Measurements from ENCODE around the gene SESTD1.

DNA sequence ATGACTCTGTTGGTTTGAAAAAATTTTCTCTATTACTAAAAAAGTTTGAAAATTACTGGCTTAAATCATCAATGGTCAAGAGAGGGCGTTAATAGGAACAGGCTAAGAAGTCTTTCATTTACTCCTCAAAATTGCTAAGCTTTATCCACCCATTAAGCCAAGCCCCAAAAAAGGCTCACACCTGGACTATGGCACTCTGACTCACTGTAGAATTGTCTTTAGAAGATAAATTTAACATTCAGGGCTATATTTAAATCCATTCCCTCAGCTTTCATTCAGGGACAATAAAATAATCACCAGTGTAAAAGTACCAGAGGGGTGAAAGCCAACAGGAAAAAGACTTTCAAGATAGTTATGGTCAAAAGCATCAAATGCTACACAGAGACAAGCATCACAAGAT is 80.0 kb downstream of the SESTD1 start:
- TF ChIP-seq, protein P1, sequence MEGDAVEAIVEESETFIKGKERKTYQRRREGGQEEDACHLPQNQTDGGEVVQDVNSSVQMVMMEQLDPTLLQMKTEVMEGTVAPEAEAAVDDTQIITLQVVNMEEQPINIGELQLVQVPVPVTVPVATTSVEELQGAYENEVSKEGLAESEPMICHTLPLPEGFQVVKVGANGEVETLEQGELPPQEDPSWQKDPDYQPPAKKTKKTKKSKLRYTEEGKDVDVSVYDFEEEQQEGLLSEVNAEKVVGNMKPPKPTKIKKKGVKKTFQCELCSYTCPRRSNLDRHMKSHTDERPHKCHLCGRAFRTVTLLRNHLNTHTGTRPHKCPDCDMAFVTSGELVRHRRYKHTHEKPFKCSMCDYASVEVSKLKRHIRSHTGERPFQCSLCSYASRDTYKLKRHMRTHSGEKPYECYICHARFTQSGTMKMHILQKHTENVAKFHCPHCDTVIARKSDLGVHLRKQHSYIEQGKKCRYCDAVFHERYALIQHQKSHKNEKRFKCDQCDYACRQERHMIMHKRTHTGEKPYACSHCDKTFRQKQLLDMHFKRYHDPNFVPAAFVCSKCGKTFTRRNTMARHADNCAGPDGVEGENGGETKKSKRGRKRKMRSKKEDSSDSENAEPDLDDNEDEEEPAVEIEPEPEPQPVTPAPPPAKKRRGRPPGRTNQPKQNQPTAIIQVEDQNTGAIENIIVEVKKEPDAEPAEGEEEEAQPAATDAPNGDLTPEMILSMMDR (IDR thresholded peaks at IDR 0.05): no peak
- TF ChIP-seq POLR2A (IDR thresholded peaks at IDR 0.05): no peak
